ENCODE data around the gene PKNOX2.

Gene PKNOX2

GRCh38 chr11:125136001-125136400, 28.6 kb upstream of the PKNOX2 start:
- no peaks in the 10 kb centered on the region for H3K9me2 ChIP-seq (replicated peaks; ENCODE audit: insufficient read depth, low read length)
- no peaks in the 10 kb centered on the region for H3F3A ChIP-seq (ENCODE audit: insufficient read depth, low read length)
- no peak overlapping the region for H3K4me3 ChIP-seq (ENCODE audit: low read length)
- no peaks in the 10 kb centered on the region for H3K27me3 ChIP-seq (replicated peaks; ENCODE audit: insufficient read depth, low read length)
- H2AFZ ChIP-seq (ENCODE audit: low read length), result no peak overlapping the region
- no peaks in the 10 kb centered on the region for H3K9me3 ChIP-seq (replicated peaks; ENCODE audit: insufficient read depth, low read length)
- no peaks in the 10 kb centered on the region for H3K79me2 ChIP-seq (ENCODE audit: low read length)
- H4K20me1 ChIP-seq (ENCODE audit: insufficient read depth, low read length), result no peaks in the 10 kb centered on the region
- no peak overlapping the region for H3K27ac ChIP-seq (ENCODE audit: low read length)
- TF ChIP-seq EZH2phosphoT487 (IDR thresholded peaks at IDR 0.05; ENCODE audit: low read length), result no peak
- no peak for TF ChIP-seq EZH2 (optimal IDR thresholded peaks at IDR 0.05; ENCODE audit: low read depth, low read length)
- no peak for TF ChIP-seq CTCF (IDR thresholded peaks at IDR 0.05; ENCODE audit: low read length)
- no peaks in the 10 kb centered on the region for H3K4me1 ChIP-seq (ENCODE audit: low read length)
- H3K36me3 ChIP-seq (replicated peaks; ENCODE audit: insufficient read depth, low read length), result no peaks in the 10 kb centered on the region
- no peak overlapping the region for H3K9ac ChIP-seq (ENCODE audit: low read length)
- H3K4me2 ChIP-seq (ENCODE audit: low read depth, low read length), result no peak overlapping the region
- no peak for DNase-seq

- TF ChIP-seq EZH2 (optimal IDR thresholded peaks at IDR 0.05; ENCODE audit: low read depth, low read length) (no peak), CTCF (IDR thresholded peaks at IDR 0.05; ENCODE audit: low read length) (no peak), EZH2phosphoT487 (IDR thresholded peaks at IDR 0.05; ENCODE audit: low read length) (no peak)
- H2AFZ ChIP-seq (ENCODE audit: low read length), result no peak overlapping the region
- H3K9me3 ChIP-seq (replicated peaks; ENCODE audit: insufficient read depth, low read length), result no peaks in the 10 kb centered on the region
- no peak overlapping the region for H3K4me3 ChIP-seq (ENCODE audit: low read length)
- no peak overlapping the region for H3K9ac ChIP-seq (ENCODE audit: low read length)
- no peak overlapping the region for H3K4me2 ChIP-seq (ENCODE audit: low read depth, low read length)
- H3F3A ChIP-seq (ENCODE audit: insufficient read depth, low read length), result no peaks in the 10 kb centered on the region
- H4K20me1 ChIP-seq (ENCODE audit: insufficient read depth, low read length), result no peaks in the 10 kb centered on the region
- no peaks in the 10 kb centered on the region for H3K4me1 ChIP-seq (ENCODE audit: low read length)
- H3K27ac ChIP-seq (ENCODE audit: low read length), result no peak overlapping the region
- no peak for DNase-seq
- no peaks in the 10 kb centered on the region for H3K79me2 ChIP-seq (ENCODE audit: low read length)
- no peaks in the 10 kb centered on the region for H3K27me3 ChIP-seq (replicated peaks; ENCODE audit: insufficient read depth, low read length)
- H3K9me2 ChIP-seq (replicated peaks; ENCODE audit: insufficient read depth, low read length), result no peaks in the 10 kb centered on the region
- H3K36me3 ChIP-seq (replicated peaks; ENCODE audit: insufficient read depth, low read length), result no peaks in the 10 kb centered on the region
Observed at GRCh38 chr11:125138966-125139365, 25.6 kb upstream of the PKNOX2 start.

GRCh38 chr11:125139778-125140177, 24.8 kb upstream of the PKNOX2 start:
- no peaks in the 10 kb centered on the region for H3F3A ChIP-seq (ENCODE audit: insufficient read depth, low read length)
- no peaks in the 10 kb centered on the region for H3K9me3 ChIP-seq (replicated peaks; ENCODE audit: insufficient read depth, low read length)
- H3K9ac ChIP-seq (ENCODE audit: low read length), result no peak overlapping the region
- H2AFZ ChIP-seq (ENCODE audit: low read length), result no peak overlapping the region
- H3K27me3 ChIP-seq (replicated peaks; ENCODE audit: insufficient read depth, low read length), result no peaks in the 10 kb centered on the region
- no peaks in the 10 kb centered on the region for H3K4me1 ChIP-seq (ENCODE audit: low read length)
- H3K9me2 ChIP-seq (replicated peaks; ENCODE audit: insufficient read depth, low read length), result no peaks in the 10 kb centered on the region
- H3K4me2 ChIP-seq (ENCODE audit: low read depth, low read length), result no peak overlapping the region
- H3K79me2 ChIP-seq (ENCODE audit: low read length), result no peaks in the 10 kb centered on the region
- no peak for DNase-seq
- no peaks in the 10 kb centered on the region for H3K36me3 ChIP-seq (replicated peaks; ENCODE audit: insufficient read depth, low read length)
- H3K4me3 ChIP-seq (ENCODE audit: low read length), result no peak overlapping the region
- TF ChIP-seq EZH2 (optimal IDR thresholded peaks at IDR 0.05; ENCODE audit: low read depth, low read length), result no peak
- no peak for TF ChIP-seq CTCF (IDR thresholded peaks at IDR 0.05; ENCODE audit: low read length)
- TF ChIP-seq EZH2phosphoT487 (IDR thresholded peaks at IDR 0.05; ENCODE audit: low read length), result no peak
- H3K27ac ChIP-seq (ENCODE audit: low read length), result no peak overlapping the region
- H4K20me1 ChIP-seq (ENCODE audit: insufficient read depth, low read length), result no peaks in the 10 kb centered on the region
